ENCODE data around the gene ZNF433.

The ZNF433 gene

DNA sequence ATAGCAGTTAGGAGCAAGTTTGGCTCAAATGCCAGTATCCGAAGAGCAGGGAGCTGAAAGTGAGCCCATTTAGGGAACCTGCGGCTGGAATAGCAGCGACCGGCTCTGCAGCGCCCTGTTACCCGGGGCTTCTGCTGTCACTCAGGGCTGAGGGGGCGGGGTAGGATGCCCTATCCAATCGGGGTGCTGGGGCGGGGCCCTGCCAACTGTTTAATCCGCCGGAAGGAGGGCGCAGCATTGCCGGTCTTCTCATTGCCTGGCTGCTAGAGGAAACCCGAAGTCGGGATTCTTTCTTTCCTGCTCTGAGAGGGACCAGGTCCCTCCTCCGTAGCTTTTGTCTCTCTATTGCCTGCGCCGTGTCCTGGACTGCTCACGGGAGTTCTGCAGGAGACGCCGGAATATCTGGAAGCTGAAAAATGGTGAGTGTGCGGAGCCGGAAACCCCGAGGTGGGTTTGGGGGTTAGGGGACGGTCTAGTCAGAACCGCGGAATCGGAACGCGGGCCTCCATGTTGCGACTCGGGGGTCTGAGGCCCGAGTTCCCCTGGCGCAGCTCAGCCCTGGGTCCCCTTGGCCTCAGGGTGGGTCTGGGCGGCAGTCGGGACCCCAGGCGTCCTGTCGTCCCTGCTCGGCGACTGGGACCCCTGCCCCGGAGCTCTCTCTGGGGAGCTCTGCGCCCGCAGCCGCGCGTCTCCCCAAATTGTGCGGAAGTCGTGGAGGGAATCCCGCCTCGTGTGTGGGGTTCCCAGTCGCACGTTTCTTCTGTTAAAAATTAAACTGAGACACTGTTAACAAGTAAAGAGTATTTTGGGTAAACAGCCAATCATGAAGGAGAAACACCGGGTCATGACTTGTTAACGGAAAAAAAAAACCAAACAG is 47.8 kb downstream of the ZNF433 start:
- peak; percentile 86 to 91 for DNase-seq

- DNase-seq: no peak
Observed at GRCh38 chr19:11986754-11987153, 48.7 kb downstream of the ZNF433 start.

DNA sequence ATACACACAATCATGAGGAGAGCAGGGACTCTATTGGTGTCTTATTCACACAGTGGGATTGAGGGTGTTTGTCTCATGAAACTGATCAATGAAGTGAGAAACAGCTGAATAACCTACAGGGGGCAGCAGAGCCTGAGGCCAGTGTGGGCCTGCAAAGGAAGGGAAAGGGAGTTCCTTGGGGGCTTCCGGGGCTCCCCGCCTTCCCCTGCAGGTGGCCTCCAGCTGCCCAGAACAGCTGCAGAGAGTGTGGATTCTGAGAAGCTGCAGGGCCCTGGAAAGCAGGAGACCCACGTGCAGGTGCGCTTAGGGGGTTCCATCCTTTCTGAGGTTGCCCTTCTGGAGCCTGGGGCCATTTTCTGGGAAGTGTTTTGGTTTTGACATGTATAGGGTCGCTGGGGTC is 50.5 kb downstream of the ZNF433 start:
- no peak for DNase-seq

- no peak for DNase-seq
Observed at GRCh38 chr19:11982526-11982925, 53.0 kb downstream of the ZNF433 start.

DNA sequence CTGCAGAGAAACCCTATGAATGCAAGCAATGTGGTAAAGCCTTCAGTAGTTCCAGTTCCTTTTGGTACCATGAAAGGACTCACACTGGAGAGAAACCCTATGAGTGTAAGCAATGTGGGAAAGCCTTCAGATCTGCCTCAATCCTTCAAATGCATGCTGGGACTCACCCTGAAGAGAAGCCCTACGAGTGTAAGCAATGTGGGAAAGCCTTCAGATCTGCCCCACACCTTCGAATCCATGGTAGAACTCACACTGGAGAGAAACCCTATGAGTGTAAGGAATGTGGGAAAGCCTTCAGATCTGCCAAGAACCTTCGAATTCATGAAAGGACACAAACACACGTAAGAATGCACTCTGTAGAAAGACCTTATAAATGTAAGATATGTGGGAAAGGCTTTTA is 56.0 kb downstream of the ZNF433 start:
- DNase-seq: no peak

- no peak for DNase-seq
Observed at GRCh38 chr19:11978492-11979100, 56.9 kb downstream of the ZNF433 start.

DNA sequence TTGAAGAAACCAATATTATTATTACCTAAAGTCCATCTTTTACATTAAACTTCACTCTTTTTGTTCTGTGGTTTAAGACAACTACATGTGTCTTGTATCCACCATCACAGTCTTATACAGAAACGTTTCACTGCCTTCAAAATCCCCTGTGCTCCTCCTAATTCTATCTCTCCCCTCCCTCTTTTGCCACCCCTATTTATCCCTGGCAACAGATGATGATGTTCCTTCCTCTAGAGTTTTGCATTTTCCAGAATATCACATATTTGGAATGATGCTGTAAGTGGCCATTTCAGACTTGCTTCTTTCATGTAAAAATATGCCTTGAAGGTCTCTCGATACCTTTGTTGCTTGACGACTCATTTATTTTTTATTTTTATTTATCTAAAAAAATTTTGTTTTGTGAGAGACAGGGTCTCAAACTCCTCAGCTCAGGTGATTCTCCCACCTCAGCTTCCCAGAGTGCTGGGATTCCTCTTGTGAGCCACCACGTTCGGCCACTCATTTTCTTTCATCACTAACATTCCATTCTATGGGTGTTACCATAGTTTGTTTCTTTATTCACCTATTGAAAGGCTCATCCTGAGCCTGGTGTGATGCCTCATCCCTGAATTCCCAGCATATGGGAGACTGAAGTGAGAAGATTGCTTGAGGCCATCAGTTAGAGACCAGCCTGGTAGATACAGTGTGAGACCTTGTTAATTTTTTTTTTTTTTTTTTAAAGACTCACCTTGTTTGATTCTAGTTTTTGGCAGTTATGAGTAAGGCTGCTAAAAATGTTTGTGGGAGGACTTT is 62.3 kb downstream of the ZNF433 start:
- DNase-seq: no peak

GRCh38 chr19:11971041-11971440 is 64.4 kb downstream of the ZNF433 start:
- no peak for DNase-seq

DNA sequence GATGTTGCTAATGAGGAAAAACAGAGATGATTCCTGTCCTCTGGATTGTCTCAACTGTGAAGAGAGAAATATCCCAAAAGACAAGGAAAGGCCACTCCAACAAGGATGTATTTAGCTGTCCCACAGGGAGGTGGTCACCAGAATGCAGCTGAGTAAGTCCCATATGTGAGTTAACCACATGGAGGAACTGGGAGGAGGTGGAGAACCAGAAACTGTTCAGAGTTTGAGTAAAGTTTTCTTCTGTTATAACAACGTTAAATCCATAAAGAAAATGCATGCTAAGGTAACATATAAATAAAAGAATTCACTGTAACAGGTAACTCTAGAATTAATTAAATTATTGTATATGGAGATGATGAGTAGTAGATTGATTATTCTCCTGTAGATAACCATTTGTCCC is 65.3 kb downstream of the ZNF433 start:
- DNase-seq: no peak

GRCh38 chr19:11964858-11965645 is 70.4 kb downstream of the ZNF433 start, which contains the start of gene ZNF763:
Gene ZNF763 (plus strand): TSS chr19:11965040. CDS start chr19:11965209, 169 bp downstream.
- peak; percentile 87 to 89 for DNase-seq

All from hippocampal formation (tissue), 2 donors.